Myocyte (in vitro differentiated cells): ENCODE results near the gene GPR180. TPM values are rescaled to one million over a fixed set of nuclear protein-coding genes. Genes with fewer than 3 reads are reported as not detected.

Experiments used
- total RNA-seq: library from RNA; depleted of rRNA; stranded (reverse); fragments of >200 nt; gene quantifications from 2 replicates; pipeline ENCODE4 v1.2.3, GENCODE V29; 2014

Gene GPR180
- total RNA-seq, 1 donor from 2014 or later, result 15.9 TPM

Other genes starting within 250 kb of the GPR180 start
- gene DCT, start 122.2 kb upstream of the GPR180 start, total RNA-seq, result 0.13 TPM in 1 of 2 replicates, not detected in the other
- gene TGDS, start 5.7 kb upstream of the GPR180 start, total RNA-seq, result 9.8 and 10.8 TPM in 2 replicates
- gene SOX21, start 110.7 kb downstream of the GPR180 start, total RNA-seq, result not detected in 2 replicates